Measurements from ENCODE around the gene CSNK1G2. TPM values are rescaled to one million over a fixed set of nuclear protein-coding genes. Genes with fewer than 3 reads are reported as not detected.
A peak's percentile ranks its signal among the peaks of the same experiment; 100 is the strongest.

The CSNK1G2 gene
- total and polyA plus RNA-seq, 8 donors = 30.2 to 210 (median 65.3) TPM

DNA sequence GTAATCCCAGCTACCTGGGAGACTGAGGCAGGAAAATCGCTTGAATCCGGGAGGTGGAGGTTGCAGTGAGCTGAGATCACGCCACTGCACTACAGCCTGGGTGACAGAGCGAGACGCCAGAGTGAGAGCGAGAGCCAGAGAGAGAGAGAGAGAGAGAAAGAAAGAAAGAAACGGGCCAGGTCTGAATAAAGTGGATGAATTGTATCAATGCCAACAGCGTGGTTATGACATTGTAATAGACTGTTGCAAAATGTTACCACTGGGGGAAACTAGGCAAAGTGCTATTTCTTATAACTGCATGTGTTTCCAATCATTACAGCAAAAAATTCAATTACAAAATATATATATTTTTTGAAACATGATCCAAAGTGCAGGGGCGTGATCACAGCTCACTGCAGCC, 86.4 kb downstream of the CSNK1G2 start:
- intact Hi-C loops (cut with DNase I; ENCODE audit: low total_unique reads) = no loop called here
- Histone ChIP-seq H3K9me3 (peaks cover 0 to 4% (median 2%) of the 10 kb centered on the region in 4 donors), H3K36me3 (no peaks in the 10 kb centered on the region), H3K27me3 (no peaks in the 10 kb centered on the region), H3K4me3 (no peak overlapping the region), H3K27ac (peak overlapping the region in 2 of 5 donors; percentile 2 to 38), H3K4me1 (peaks cover 11 to 44% (median 30%) of the 10 kb centered on the region in 4 donors)
- WGBS, 5 donors = 71 to 77% (median 72%) methylated on average over 9 of the region's 9 CpGs
- TF ChIP-seq, protein P1, sequence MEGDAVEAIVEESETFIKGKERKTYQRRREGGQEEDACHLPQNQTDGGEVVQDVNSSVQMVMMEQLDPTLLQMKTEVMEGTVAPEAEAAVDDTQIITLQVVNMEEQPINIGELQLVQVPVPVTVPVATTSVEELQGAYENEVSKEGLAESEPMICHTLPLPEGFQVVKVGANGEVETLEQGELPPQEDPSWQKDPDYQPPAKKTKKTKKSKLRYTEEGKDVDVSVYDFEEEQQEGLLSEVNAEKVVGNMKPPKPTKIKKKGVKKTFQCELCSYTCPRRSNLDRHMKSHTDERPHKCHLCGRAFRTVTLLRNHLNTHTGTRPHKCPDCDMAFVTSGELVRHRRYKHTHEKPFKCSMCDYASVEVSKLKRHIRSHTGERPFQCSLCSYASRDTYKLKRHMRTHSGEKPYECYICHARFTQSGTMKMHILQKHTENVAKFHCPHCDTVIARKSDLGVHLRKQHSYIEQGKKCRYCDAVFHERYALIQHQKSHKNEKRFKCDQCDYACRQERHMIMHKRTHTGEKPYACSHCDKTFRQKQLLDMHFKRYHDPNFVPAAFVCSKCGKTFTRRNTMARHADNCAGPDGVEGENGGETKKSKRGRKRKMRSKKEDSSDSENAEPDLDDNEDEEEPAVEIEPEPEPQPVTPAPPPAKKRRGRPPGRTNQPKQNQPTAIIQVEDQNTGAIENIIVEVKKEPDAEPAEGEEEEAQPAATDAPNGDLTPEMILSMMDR (IDR thresholded peaks at IDR 0.05) = peak in 1 of 7 experiments; percentile 17
- TF ChIP-seq EP300 (IDR thresholded peaks at IDR 0.05) = no peak
- DNase-seq = peak in 1 of 2 donors; percentile 19

Small RNA genes within 50 kb of the gene (small RNA-seq; reads per million reads assigned to genes)
- 0 reads per million in 4 donors for gene AC007136.1

Other genes with a start within 250 kb of the CSNK1G2 start
- gene ONECUT3, start 187.7 kb upstream of the CSNK1G2 start, total RNA-seq = under 1 TPM in 2 of 5 donors, not detected in 3; 0.29 to 0.37 TPM
- under 1 TPM in 1 of 3 donors, not detected in 2; 0.13 TPM for gene ONECUT3, start 187.7 kb upstream of the CSNK1G2 start, polyA plus RNA-seq
- 1 to 10 TPM in 1 of 5 donors, not detected in 4; 1.3 TPM for gene ATP8B3, start 128.9 kb upstream of the CSNK1G2 start, total RNA-seq
- gene ATP8B3, start 128.9 kb upstream of the CSNK1G2 start, polyA plus RNA-seq = 1 to 10 TPM in 1 of 3 donors, under 1 TPM in 2; 0.15 to 1.4 (median 0.31) TPM
- 100 to 1,000 TPM in 1 of 5 donors, 10 to 100 TPM in 4; 10.1 to 164 (median 25.7) TPM for gene REXO1, start 92.7 kb upstream of the CSNK1G2 start, total RNA-seq
- 10 to 100 TPM; 10.1 to 15.5 (median 15.2) TPM for gene REXO1, start 92.7 kb upstream of the CSNK1G2 start, polyA plus RNA-seq
- 10 to 100 TPM in 2 of 5 donors, 1 to 10 TPM in 2, not detected in 1; 3.5 to 31.9 (median 15.8) TPM for gene KLF16, start 77.6 kb upstream of the CSNK1G2 start, total RNA-seq
- gene KLF16, start 77.6 kb upstream of the CSNK1G2 start, polyA plus RNA-seq = 1 to 10 TPM; 5.0 to 7.6 (median 6.6) TPM
- gene ABHD17A, start 55.7 kb upstream of the CSNK1G2 start, total RNA-seq = 100 to 1,000 TPM in 1 of 5 donors, 10 to 100 TPM in 4; 25.7 to 177 (median 33.0) TPM
- 10 to 100 TPM; 73.0 to 76.3 (median 75.5) TPM for gene ABHD17A, start 55.7 kb upstream of the CSNK1G2 start, polyA plus RNA-seq
- 10 to 100 TPM in 3 of 5 donors, 1 to 10 TPM in 2; 4.2 to 75.9 (median 18.3) TPM for gene ADAT3, start 35.8 kb upstream of the CSNK1G2 start, total RNA-seq
- 1 to 10 TPM; 5.5 to 6.7 (median 6.0) TPM for gene ADAT3, start 35.8 kb upstream of the CSNK1G2 start, polyA plus RNA-seq
- 10 to 100 TPM; 10.7 to 77.6 (median 17.9) TPM for gene SCAMP4, start 35.8 kb upstream of the CSNK1G2 start, total RNA-seq
- gene SCAMP4, start 35.8 kb upstream of the CSNK1G2 start, polyA plus RNA-seq = 10 to 100 TPM in 2 of 3 donors, 1 to 10 TPM in 1; 7.8 to 23.9 (median 19.4) TPM
- gene BTBD2, start 74.5 kb downstream of the CSNK1G2 start, total RNA-seq = 10 to 100 TPM; 17.9 to 39.6 (median 33.3) TPM
- 10 to 100 TPM; 39.9 to 50.2 (median 40.9) TPM for gene BTBD2, start 74.5 kb downstream of the CSNK1G2 start, polyA plus RNA-seq
- 100 to 1,000 TPM in 2 of 5 donors, 10 to 100 TPM in 3; 38.7 to 192 (median 83.9) TPM for gene MKNK2, start 110.1 kb downstream of the CSNK1G2 start, total RNA-seq
- 100 to 1,000 TPM; 102 to 164 (median 130) TPM for gene MKNK2, start 110.1 kb downstream of the CSNK1G2 start, polyA plus RNA-seq
- gene MOB3A, start 155.2 kb downstream of the CSNK1G2 start, total RNA-seq = 100 to 1,000 TPM in 2 of 5 donors, 10 to 100 TPM in 2, 1 to 10 TPM in 1; 9.9 to 181 (median 41.4) TPM
- gene MOB3A, start 155.2 kb downstream of the CSNK1G2 start, polyA plus RNA-seq = 10 to 100 TPM; 12.6 to 17.4 (median 14.1) TPM
- gene IZUMO4, start 155.7 kb downstream of the CSNK1G2 start, total RNA-seq = 1 to 10 TPM in 2 of 5 donors, not detected in 3; 3.5 to 7.5 TPM
- 10 to 100 TPM in 1 of 3 donors, 1 to 10 TPM in 2; 8.1 to 22.3 (median 9.6) TPM for gene IZUMO4, start 155.7 kb downstream of the CSNK1G2 start, polyA plus RNA-seq
- gene AP3D1, start 210.4 kb downstream of the CSNK1G2 start, total RNA-seq = 100 to 1,000 TPM in 4 of 5 donors, 10 to 100 TPM in 1; 49.0 to 340 (median 134) TPM
- 10 to 100 TPM; 53.8 to 59.6 (median 59.4) TPM for gene AP3D1, start 210.4 kb downstream of the CSNK1G2 start, polyA plus RNA-seq
- gene DOT1L, start 222.8 kb downstream of the CSNK1G2 start, total RNA-seq = 10 to 100 TPM; 10.5 to 71.8 (median 28.1) TPM
- 1 to 10 TPM; 3.8 to 6.4 (median 5.0) TPM for gene DOT1L, start 222.8 kb downstream of the CSNK1G2 start, polyA plus RNA-seq